ENCODE data around the gene ABTB2.
"Not testable (repeated sequence)": the region's sequence is repeated elsewhere in the genome, so short reads cannot be mapped to it uniquely, and the experiment has no call there.

Gene ABTB2

GRCh38 chr11:34185926-34186841, 171.6 kb downstream of the ABTB2 start:
- no peak for DNase-seq (ENCODE audit: low read depth)

- no peak for DNase-seq (ENCODE audit: low read depth)
Measured at GRCh38 chr11:34184505-34185015, 173.2 kb downstream of the ABTB2 start.

GRCh38 chr11:34183848-34184391, 173.9 kb downstream of the ABTB2 start:
- no peak for DNase-seq (ENCODE audit: low read depth)

GRCh38 chr11:34182921-34183685, 174.7 kb downstream of the ABTB2 start:
- no peak for DNase-seq (ENCODE audit: low read depth)

GRCh38 chr11:34182425-34182824, 175.4 kb downstream of the ABTB2 start:
- no peak for DNase-seq (ENCODE audit: low read depth)

- no peak for DNase-seq (ENCODE audit: low read depth)
Measured at GRCh38 chr11:34181856-34182405, 175.9 kb downstream of the ABTB2 start.

GRCh38 chr11:34181251-34181650, 176.6 kb downstream of the ABTB2 start:
- DNase-seq (ENCODE audit: low read depth), result no peak

- DNase-seq (ENCODE audit: low read depth), result not testable (repeated sequence)
Measured at GRCh38 chr11:34180814-34181165, 177.0 kb downstream of the ABTB2 start.

- DNase-seq (ENCODE audit: low read depth), result no peak
Measured at GRCh38 chr11:34180040-34180813, 177.6 kb downstream of the ABTB2 start.

GRCh38 chr11:34179026-34179675, 178.7 kb downstream of the ABTB2 start:
- no peak for DNase-seq (ENCODE audit: low read depth)

- no peak for DNase-seq (ENCODE audit: low read depth)
Measured at GRCh38 chr11:34178209-34178821, 179.5 kb downstream of the ABTB2 start.

GRCh38 chr11:34176751-34177209, 181.0 kb downstream of the ABTB2 start:
- DNase-seq (ENCODE audit: low read depth), result no peak

- DNase-seq (ENCODE audit: low read depth), result no peak
Measured at GRCh38 chr11:34175284-34176019, 182.4 kb downstream of the ABTB2 start.

GRCh38 chr11:34174412-34175041, 183.3 kb downstream of the ABTB2 start:
- DNase-seq (ENCODE audit: low read depth), result peak; percentile 69

- no peak for DNase-seq (ENCODE audit: low read depth)
Measured at GRCh38 chr11:34173050-34173449, 184.8 kb downstream of the ABTB2 start.

GRCh38 chr11:34169686-34170085, 188.1 kb downstream of the ABTB2 start:
- DNase-seq (ENCODE audit: low read depth), result no peak

- DNase-seq (ENCODE audit: low read depth), result no peak
Measured at GRCh38 chr11:34168642-34169420, 189.0 kb downstream of the ABTB2 start.

- DNase-seq (ENCODE audit: low read depth), result no peak
Measured at GRCh38 chr11:34167961-34168360, 189.8 kb downstream of the ABTB2 start.

Measured in T follicular helper cell (primary cell).